ENCODE data around the gene C8G. TPM values are rescaled to one million over a fixed set of nuclear protein-coding genes. Genes with fewer than 3 reads are reported as not detected.

C8G gene
- total and polyA plus RNA-seq, 9 of the 15 experiments (the other 6 are each of a cell fraction or from before 2014, with no cell fraction given) = 0.35 to 5.9 (median 2.7) TPM; not detected in 2

GRCh38 chr9:136943291-136944211 lies 1.5 kb upstream of the C8G start (continued):
- TF ChIP-seq ETV6 (IDR thresholded peaks at IDR 0.05; ENCODE audit: borderline replicate concordance in 1 of 2, low read depth in 2 of 2, low read length in 1 of 2) = 0 out of 4 replicates have a peak, but pooled peaks of 1 of the 2 experiments have one; percentile 21
- no peak for TF ChIP-seq ETV6 (CRISPR knock-in tag; IDR thresholded peaks at IDR 0.05; ENCODE audit: borderline replicate concordance)
- no peak for TF ChIP-seq ZBTB17 (CRISPR knock-in tag; IDR thresholded peaks at IDR 0.05)
- peak; percentile 53; the same call in 1 of the 2 replicates for TF ChIP-seq POLR2AphosphoS2 (IDR thresholded peaks at IDR 0.05; ENCODE audit: low read length)
- no peak for TF ChIP-seq E4F1 (CRISPR knock-in tag; IDR thresholded peaks at IDR 0.05; ENCODE audit: borderline replicate concordance)
- TF ChIP-seq ZBTB49 (CRISPR knock-in tag; IDR thresholded peaks at IDR 0.05; ENCODE audit: borderline replicate concordance) = no peak
- peak in 1 of 2 experiments; percentile 36; a peak in 2 of 4 replicates for TF ChIP-seq SIN3A (IDR thresholded peaks at IDR 0.05; ENCODE audit: borderline replicate concordance in 2 of 2, control insufficient read depth in 1 of 2, low read depth in 2 of 2, low read length in 2 of 2)
- no peak for TF ChIP-seq ZNF511 (CRISPR knock-in tag; IDR thresholded peaks at IDR 0.05)
- no peak for TF ChIP-seq ZNF347 (CRISPR knock-in tag; IDR thresholded peaks at IDR 0.05; ENCODE audit: low read depth)
- TF ChIP-seq POLR2A (conservative IDR thresholded peaks at IDR 0.05) = 0 out of 2 replicates have a peak, but pooled peaks have one; percentile 31
- peak; percentile 75 for TF ChIP-seq FIP1L1 (IDR thresholded peaks at IDR 0.05; ENCODE audit: low read depth, low read length, poor library complexity, severe bottlenecking)
- TF ChIP-seq RAD51 (IDR thresholded peaks at IDR 0.05; ENCODE audit: borderline replicate concordance, low read depth) = no peak
- no peak for TF ChIP-seq ZBTB26 (CRISPR knock-in tag; IDR thresholded peaks at IDR 0.05)
